HG02938 (cell line): ENCODE measurements around the gene SGK1.
"Not testable (repeated sequence)": the region's sequence is repeated elsewhere in the genome, so short reads cannot be mapped to it uniquely, and the experiment has no call there.

ENCODE experiments used
- ATAC-seq: cut with Tn5 transposase; IDR thresholded peaks from one replicate; pipeline ENCODE4 v1.9.1; 2021; ENCODE audit warnings: mild to moderate bottlenecking, moderate library complexity; ENCODE audit not compliant: unreplicated experiment

SGK1 gene

GRCh38 chr6:134328792-134329191, 10.9 kb upstream of the SGK1 start:
- no peak for ATAC-seq

- ATAC-seq, result no peak
Measured at GRCh38 chr6:134328138-134328537, 10.2 kb upstream of the SGK1 start.

- ATAC-seq, result not testable (repeated sequence)
Measured at GRCh38 chr6:134326192-134326591, 8.3 kb upstream of the SGK1 start.

GRCh38 chr6:134324766-134325165, 6.9 kb upstream of the SGK1 start:
- ATAC-seq, result no peak

- ATAC-seq, result no peak
Measured at GRCh38 chr6:134324141-134324540, 6.2 kb upstream of the SGK1 start.

GRCh38 chr6:134323698-134324097, 5.8 kb upstream of the SGK1 start:
- no peak for ATAC-seq

GRCh38 chr6:134323294-134323693, 5.4 kb upstream of the SGK1 start:
- no peak for ATAC-seq

GRCh38 chr6:134322216-134322615, 4.3 kb upstream of the SGK1 start:
- ATAC-seq, result no peak

GRCh38 chr6:134321246-134321645, 3.3 kb upstream of the SGK1 start:
- ATAC-seq, result no peak

- ATAC-seq, result not testable (repeated sequence)
Measured at GRCh38 chr6:134319686-134320085, 1.8 kb upstream of the SGK1 start.

GRCh38 chr6:134318974-134319281, 1.0 kb upstream of the SGK1 start:
- no peak for ATAC-seq

GRCh38 chr6:134318236-134318973, 493 bp upstream of the SGK1 start:
- no peak for ATAC-seq

- no peak for ATAC-seq
Measured at GRCh38 chr6:134316733-134317431, 1.0 kb downstream of the SGK1 start.

GRCh38 chr6:134315974-134316441, 1.9 kb downstream of the SGK1 start:
- ATAC-seq, result no peak

GRCh38 chr6:134315189-134315588, 2.7 kb downstream of the SGK1 start:
- ATAC-seq, result no peak

- ATAC-seq, result no peak
Measured at GRCh38 chr6:134314006-134314821, 3.7 kb downstream of the SGK1 start.

GRCh38 chr6:134312038-134312660, 5.8 kb downstream of the SGK1 start:
- no peak for ATAC-seq

GRCh38 chr6:134310817-134311216, 7.1 kb downstream of the SGK1 start:
- ATAC-seq, result no peak

GRCh38 chr6:134309983-134310605, 7.8 kb downstream of the SGK1 start:
- ATAC-seq, result no peak

- ATAC-seq, result no peak
Measured at GRCh38 chr6:134309227-134309626, 8.7 kb downstream of the SGK1 start.

- no peak for ATAC-seq
Measured at GRCh38 chr6:134308800-134309199, 9.1 kb downstream of the SGK1 start.
